ENCODE measurements around the gene ATXN1. TPM values are rescaled to one million over a fixed set of nuclear protein-coding genes. Genes with fewer than 3 reads are reported as not detected.
"Not testable (repeated sequence)": the region's sequence is repeated elsewhere in the genome, so short reads cannot be mapped to it uniquely, and the experiment has no call there.

ATXN1 gene
- total RNA-seq, 3 donors from 2014 or later: 30.4 to 87.3 (median 50.1) TPM

GRCh38 chr6:16544006-16544405 is 217.3 kb downstream of the ATXN1 start:
- ATAC-seq (no peak), DNase-seq (no peak)
- intact Hi-C loops (cut with DNase I, micrococcal nuclease): no loop called here
- no peaks in the 10 kb centered on the region for H3K9me3 ChIP-seq
- no peak for TF ChIP-seq CTCF (IDR thresholded peaks at IDR 0.05)
- no peaks in the 10 kb centered on the region for H3K36me3 ChIP-seq (ENCODE audit: low read depth)
- H3K4me3 ChIP-seq: no peak overlapping the region
- no peaks in the 10 kb centered on the region for H3K4me1 ChIP-seq (ENCODE audit: low read depth)

GRCh38 chr6:16543521-16543920 is 217.7 kb downstream of the ATXN1 start:
- Histone ChIP-seq H3K4me3 (no peak overlapping the region), H3K4me1 (ENCODE audit: low read depth) (no peaks in the 10 kb centered on the region), H3K9me3 (no peaks in the 10 kb centered on the region), H3K36me3 (ENCODE audit: low read depth) (no peaks in the 10 kb centered on the region)
- DNase-seq: no peak
- ATAC-seq: no peak
- intact Hi-C loops (cut with DNase I, micrococcal nuclease): no loop called here
- no peak for TF ChIP-seq CTCF (IDR thresholded peaks at IDR 0.05)

DNA sequence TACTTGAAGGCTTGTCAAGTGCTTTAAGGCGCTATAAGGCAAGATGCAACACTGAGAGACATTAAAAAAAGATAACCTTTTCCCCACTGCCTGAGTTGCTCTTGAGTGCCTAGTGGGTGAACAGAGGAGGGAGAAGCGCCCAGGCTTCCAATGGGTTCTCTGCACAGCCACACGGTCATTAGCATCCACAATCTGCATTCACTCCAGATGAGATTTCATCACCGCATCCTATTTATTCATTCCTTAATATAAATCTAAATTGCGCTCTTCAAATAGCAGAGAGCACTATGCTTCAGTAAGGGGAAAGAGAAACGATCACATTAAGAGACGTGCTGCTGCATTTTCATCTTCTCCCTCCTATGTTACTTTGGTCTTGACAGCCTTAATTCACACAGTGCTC is 219.2 kb downstream of the ATXN1 start:
- ATAC-seq: no peak
- Histone ChIP-seq H3K9me3 (no peaks in the 10 kb centered on the region), H3K4me3 (no peak overlapping the region), H3K36me3 (ENCODE audit: low read depth) (no peaks in the 10 kb centered on the region), H3K4me1 (ENCODE audit: low read depth) (no peaks in the 10 kb centered on the region)
- no peak for TF ChIP-seq CTCF (IDR thresholded peaks at IDR 0.05)
- no peak for DNase-seq
- intact Hi-C loops (cut with DNase I, micrococcal nuclease): no loop called here

DNA sequence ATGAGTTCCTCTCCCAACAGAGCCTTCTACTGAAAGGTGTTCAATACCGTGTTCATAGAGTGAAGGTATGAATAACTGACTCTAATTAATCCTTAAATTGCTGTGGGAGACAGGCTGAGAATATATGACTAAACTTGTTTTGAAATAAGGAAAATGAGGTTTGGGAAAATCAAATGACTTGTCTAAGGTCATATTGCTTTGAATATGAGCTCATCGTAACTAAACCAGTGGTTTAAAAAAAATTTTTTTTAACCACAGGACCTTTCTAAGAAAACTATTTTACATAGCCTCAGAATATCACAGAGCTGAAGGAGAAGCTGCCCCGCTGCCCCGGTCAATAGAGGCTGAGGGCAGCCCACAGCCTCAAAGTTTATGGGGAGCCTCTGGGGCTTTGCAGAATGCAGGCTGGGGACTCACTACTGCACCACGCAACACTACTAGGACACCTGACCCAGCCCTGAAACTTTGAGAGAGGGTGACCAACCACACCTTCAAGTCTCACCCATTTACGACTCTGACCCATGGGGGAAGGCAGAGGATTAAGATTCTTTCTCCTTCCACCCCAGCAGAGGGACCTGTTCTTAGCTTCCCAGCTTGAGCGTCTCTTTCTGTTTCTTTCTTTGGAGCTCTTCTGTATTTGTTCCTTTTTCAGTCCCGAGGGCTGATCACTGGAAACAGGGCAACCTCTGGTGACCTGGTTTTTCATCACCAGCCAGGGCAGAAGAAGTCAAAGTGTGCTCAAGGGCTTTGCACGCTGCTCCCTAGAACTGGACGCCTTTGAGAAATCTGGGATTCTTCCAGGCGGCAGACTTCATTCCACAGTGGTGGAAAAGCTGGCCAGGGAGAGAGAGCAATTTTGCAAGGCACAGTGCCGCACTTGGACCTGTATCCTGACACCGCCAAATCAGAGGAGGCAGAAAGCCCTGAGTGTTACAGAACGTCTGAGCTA is 220.2 kb downstream of the ATXN1 start:
- intact Hi-C loops (cut with DNase I, micrococcal nuclease): no loop called here
- no peaks in the 10 kb centered on the region for H3K4me1 ChIP-seq (ENCODE audit: low read depth)
- peak in 1 of 3 donors; percentile 4 for DNase-seq
- H3K4me3 ChIP-seq: no peak overlapping the region
- no peaks in the 10 kb centered on the region for H3K36me3 ChIP-seq (ENCODE audit: low read depth)
- ATAC-seq: peak; percentile 49
- no peaks in the 10 kb centered on the region for H3K9me3 ChIP-seq
- no peak for TF ChIP-seq CTCF (IDR thresholded peaks at IDR 0.05)

DNA sequence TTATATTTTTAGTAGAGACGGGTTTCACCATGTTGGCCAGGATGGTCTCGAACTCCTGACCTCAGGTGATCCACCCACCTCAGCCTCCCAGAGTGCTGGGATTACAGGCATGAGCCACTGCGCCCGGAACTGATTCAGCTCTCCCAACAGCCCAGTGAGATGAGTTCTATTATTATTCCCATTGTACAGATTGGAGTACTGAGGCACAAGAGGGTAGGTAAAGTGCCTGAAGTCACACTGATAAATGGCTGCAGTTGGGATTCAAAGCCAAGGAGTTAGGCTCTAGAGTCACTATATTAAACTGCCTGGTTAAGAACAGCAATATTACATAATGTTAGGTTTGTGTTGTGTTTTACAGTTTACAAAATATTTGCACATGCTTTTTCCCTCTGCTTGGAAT is 220.9 kb downstream of the ATXN1 start:
- not testable (repeated sequence) for ATAC-seq

GRCh38 chr6:16539086-16539931 is 222.0 kb downstream of the ATXN1 start:
- no peak for ATAC-seq
- no peaks in the 10 kb centered on the region for H3K9me3 ChIP-seq

More for the DNA sequence above, 220.9 kb downstream of the ATXN1 start:
- H3K9me3 ChIP-seq; H3K36me3 ChIP-seq (ENCODE audit: low read depth); intact Hi-C loops (cut with DNase I, micrococcal nuclease); H3K4me3 ChIP-seq; H3K4me1 ChIP-seq (ENCODE audit: low read depth); DNase-seq: not testable (repeated sequence)

More at GRCh38 chr6:16539086-16539931, 222.0 kb downstream of the ATXN1 start:
- Histone ChIP-seq H3K4me3 (no peak overlapping the region), H3K36me3 (ENCODE audit: low read depth) (no peaks in the 10 kb centered on the region), H3K4me1 (ENCODE audit: low read depth) (no peaks in the 10 kb centered on the region)
- intact Hi-C loops (cut with DNase I, micrococcal nuclease): no loop called here
- TF ChIP-seq CTCF (IDR thresholded peaks at IDR 0.05): no peak
- DNase-seq: no peak

Measured in mucosa of descending colon (tissue), 3 donors.